GM23248 (cell line): Measurements from ENCODE around the gene CACNA1B.
"Not testable (repeated sequence)": the region's sequence is repeated elsewhere in the genome, so short reads cannot be mapped to it uniquely, and the experiment has no call there.

ENCODE experiments used
- EZH2 ChIP-seq: fragments of 200-600 bp; sonication (generic); IDR thresholded peaks from 2 replicates; pipeline ENCODE4 v1.6.1; 2018; ENCODE audit warnings: antibody characterized with exemption, mild to moderate bottlenecking; ENCODE audit not compliant: insufficient read depth, poor library complexity, severe bottlenecking
- EZH2phosphoT487 ChIP-seq: fragments of 200-600 bp; sonication (generic); IDR thresholded peaks from 2 replicates; pipeline ENCODE4 v1.6.1; 2018; ENCODE audit warnings: antibody characterized with exemption, moderate library complexity, mild to moderate bottlenecking, low read depth; ENCODE audit not compliant: insufficient read depth

DNA sequence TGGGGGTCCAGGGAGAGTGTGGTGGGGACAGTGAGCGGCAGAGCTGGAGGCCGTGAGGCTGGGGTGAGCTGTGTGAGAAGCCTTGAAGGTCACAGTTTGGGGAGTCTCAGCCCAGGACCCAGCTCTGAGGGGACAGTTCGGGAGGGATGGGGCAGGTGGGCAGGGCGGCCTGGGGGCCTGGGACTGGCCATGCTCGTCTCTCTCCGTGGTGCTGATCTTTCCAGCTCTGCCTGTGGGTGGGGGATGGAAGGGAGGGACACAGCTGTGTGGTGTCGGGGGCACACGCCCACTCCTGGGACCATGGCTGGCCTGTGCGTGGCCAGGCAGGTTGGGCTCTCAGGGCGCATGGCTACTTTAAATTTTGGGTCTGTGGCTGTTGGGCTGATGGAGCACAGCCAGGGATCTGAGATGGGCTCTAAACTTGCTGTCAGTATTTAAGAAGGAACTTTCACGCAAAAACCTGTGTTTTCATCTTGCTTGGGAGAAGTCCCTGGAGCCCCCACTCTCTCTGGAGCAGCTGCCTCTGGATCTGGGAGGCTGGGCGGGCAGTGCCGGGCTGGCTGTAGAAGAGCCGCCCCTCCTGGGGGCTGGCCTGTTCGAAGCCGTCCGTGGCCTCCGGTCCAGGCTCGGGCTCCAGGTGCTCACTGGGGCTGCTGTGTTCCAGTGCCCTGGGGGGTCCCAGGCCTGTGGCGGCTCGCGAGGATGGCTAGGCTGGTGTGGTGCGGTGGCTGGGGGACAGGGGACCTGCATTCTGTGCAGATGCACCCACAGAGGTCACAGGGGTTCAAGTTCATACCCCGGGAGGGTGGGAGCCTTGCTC lies 13.4 kb downstream of the CACNA1B start:
- TF ChIP-seq EZH2, EZH2phosphoT487: not testable (repeated sequence)
